HepG2 (cell line): ENCODE measurements around the gene SIGLEC6. TPM values are rescaled to one million over a fixed set of nuclear protein-coding genes. Genes with fewer than 3 reads are reported as not detected.

ENCODE experiments used
- ATAC-seq: fragments of 200-7000 bp; cut with Tn5 transposase; 3 replicates; pipeline ENCODE4 v1.9.1; 2020; ENCODE audit warnings: mild to moderate bottlenecking, moderate library complexity
- BruUV-seq: library from RNA; stranded (reverse); fragments of 400-500 nt; replicated peaks from 2 replicates; lab custom pipeline; 2021; lab: Mats Ljungman, UMichigan
- CTCF ChIA-PET: fragments of 300-600 bp; formaldehyde crosslinking; extraction: SDS; loops from one replicate; lab custom pipeline; 2021; ENCODE audit warnings: low total read pairs, inconsistent platforms, low intra/inter-chr PET ratio; lab: Yijun Ruan, JAX
- POLR2A ChIA-PET: fragments of 350-600 bp; sonication (Branson Sonifier 250); formaldehyde crosslinking; loops from one replicate; lab custom pipeline; 2020; ENCODE audit warnings: antibody characterized with exemption, inconsistent platforms; lab: Yijun Ruan, JAX
- DNase-seq: peaks from one replicate; pipeline ENCODE4 v3.0.0-alpha.2; 2015; ENCODE audit warnings: low spot score
- FAIRE-seq: peaks from 3 replicates; lab custom pipeline; 2011; peaks lifted over from hg19 to GRCh38; lab: Jason Lieb, UNC
- H2AFZ ChIP-seq: one replicate; pipeline ENCODE4 v1.6.1; 2011; ENCODE audit warnings: low read length, inconsistent platforms
- H3K27ac ChIP-seq: fragments of 300-600 bp; 3 replicates; pipeline ENCODE4 v1.8.0; 2011; ENCODE audit warnings: mixed run types, mild to moderate bottlenecking, mixed read lengths, low read length, inconsistent platforms; ENCODE audit not compliant: insufficient read depth; ENCODE audit errors: extremely low read length
- H3K27me3 ChIP-seq, 2 experiments: fragments of 200-600 bp in 1 of 2; 2 replicates in 1 of 2; 3 replicates in 1 of 2; pipeline versions ENCODE4 v1.6.0 to v1.8.0; 2011; ENCODE audit warnings: low read length in 2 of 2, mild to moderate bottlenecking in 2 of 2, moderate library complexity in 2 of 2, inconsistent platforms in 1 of 2; ENCODE audit not compliant: insufficient read depth in 2 of 2, control insufficient read depth in 1 of 2
- H3K36me3 ChIP-seq, 2 experiments: fragments of 200-600 bp in 1 of 2; replicated peaks in 1 of 2; 2 replicates in 1 of 2; 3 replicates in 1 of 2; pipeline versions ENCODE4 v1.5.1 to v1.8.0; 2011; ENCODE audit warnings: low read length in 2 of 2, inconsistent platforms in 1 of 2; ENCODE audit not compliant: insufficient read depth in 2 of 2, control insufficient read depth in 1 of 2
- H3K4me1 ChIP-seq: 2 replicates; pipeline ENCODE4 v1.5.1; 2012; ENCODE audit warnings: low read length, inconsistent platforms; ENCODE audit not compliant: insufficient read depth
- H3K4me2 ChIP-seq: 2 replicates; pipeline ENCODE4 v1.6.0; 2011; ENCODE audit warnings: low read depth, low read length, inconsistent platforms
- H3K4me3 ChIP-seq, 3 experiments: fragments of 200-600 bp in 1 of 3; sonication (generic), shearing (Covaris generic) in 1 of 3; replicated peaks in 1 of 3; 2 replicates each; pipeline ENCODE4 v1.5.1; 2011 to 2016; ENCODE audit warnings: low read length in 3 of 3, inconsistent platforms in 2 of 3, low read depth in 2 of 3, mild to moderate bottlenecking in 2 of 3, control low read depth in 1 of 3, mixed read lengths in 1 of 3; ENCODE audit not compliant: insufficient read depth in 1 of 3
- H3K79me2 ChIP-seq: one replicate; pipeline ENCODE4 v1.6.1; 2011; ENCODE audit warnings: low read length, inconsistent platforms; ENCODE audit not compliant: insufficient read depth
- H3K9ac ChIP-seq: 2 replicates; pipeline ENCODE4 v1.6.0; 2011; ENCODE audit warnings: mild to moderate bottlenecking, low read depth, low read length, inconsistent platforms; ENCODE audit not compliant: insufficient read depth
- H3K9me3 ChIP-seq: 2 replicates; pipeline ENCODE4 v1.5.1; 2012; ENCODE audit warnings: mild to moderate bottlenecking, low read length
- H4K20me1 ChIP-seq: 2 replicates; pipeline ENCODE4 v1.6.0; 2011; ENCODE audit warnings: inconsistent platforms, mild to moderate bottlenecking, low read length, moderate library complexity; ENCODE audit not compliant: insufficient read depth
- ATRX ChIP-seq: sonication (generic); formaldehyde crosslinking; IDR thresholded peaks from 2 replicates; pipeline ENCODE4 v1.4.0; 2020; ENCODE audit warnings: missing genetic modification reagents, borderline replicate concordance
- FOXK2 ChIP-seq: fragments of 450-650 bp; IDR thresholded peaks from 2 replicates; pipeline ENCODE4 v1.6.1; 2016
- GATA4 ChIP-seq: sonication (generic); IDR thresholded peaks from 2 replicates; pipeline ENCODE4 v1.6.1; 2016; ENCODE audit warnings: antibody characterized with exemption, low read depth, borderline replicate concordance
- GTF2F1 ChIP-seq: fragments of 150-350 bp; IDR thresholded peaks from 2 replicates; pipeline ENCODE4 v1.6.1; 2014; ENCODE audit warnings: low read length
- HINFP ChIP-seq: sonication (generic); formaldehyde crosslinking; IDR thresholded peaks from 2 replicates; pipeline ENCODE4 v1.4.0; 2020; ENCODE audit warnings: low read depth, mild to moderate bottlenecking, missing genetic modification reagents
- IRX3 ChIP-seq: sonication (generic); formaldehyde crosslinking; IDR thresholded peaks from 2 replicates; pipeline ENCODE4 v1.8.1; 2023; ENCODE audit warnings: mild to moderate bottlenecking, low read depth, missing genetic modification reagents, borderline replicate concordance
- NFIC ChIP-seq: IDR thresholded peaks from 2 replicates; pipeline ENCODE4 v1.6.1; 2012; ENCODE audit warnings: mild to moderate bottlenecking, low read length, inconsistent platforms
- RBFOX2 ChIP-seq: fragments of 200-400 bp; formaldehyde crosslinking; IDR thresholded peaks from 2 replicates; pipeline ENCODE4 v1.6.1; 2017; ENCODE audit warnings: low read depth, mild to moderate bottlenecking, low read length
- SNAPC4 ChIP-seq: sonication (generic); formaldehyde crosslinking; IDR thresholded peaks from 2 replicates; pipeline ENCODE4 v1.4.0; 2020; ENCODE audit warnings: mild to moderate bottlenecking, missing genetic modification reagents
- SP140L ChIP-seq: sonication (generic); formaldehyde crosslinking; IDR thresholded peaks from 2 replicates; pipeline ENCODE4 v1.4.0; 2020; ENCODE audit warnings: missing genetic modification reagents, borderline replicate concordance
- SRF ChIP-seq: IDR thresholded peaks from 2 replicates; pipeline ENCODE4 v1.6.1; 2011; ENCODE audit warnings: mild to moderate bottlenecking, low read depth, low read length, moderate library complexity
- ZKSCAN5 ChIP-seq: sonication (generic); formaldehyde crosslinking; IDR thresholded peaks from 2 replicates; pipeline ENCODE4 v1.5.1; 2020; ENCODE audit warnings: mild to moderate bottlenecking, missing genetic modification reagents
- ZNF564 ChIP-seq: sonication (generic); formaldehyde crosslinking; IDR thresholded peaks from 2 replicates; pipeline ENCODE4 v1.8.1; 2023; ENCODE audit warnings: mild to moderate bottlenecking, missing genetic modification reagents
- WGBS: methylation state at CpG from one replicate; pipeline ENCODE4 v1.1.6; 2017; ENCODE audit warnings: low lambda C conversion rate; 5-methylcytosine and 5-hydroxymethylcytosine counted together
- in situ Hi-C: cut with HindIII; loops from 2 replicates; pipeline ENCODE4 v1.10.0; 2017; ENCODE audit warnings: low pct_unique_long_range_greater_than_20kb; ENCODE audit not compliant: extremely low pct_ligation_motif_present
- intact Hi-C: fragments of 100-400 bp; cut with micrococcal nuclease; formaldehyde crosslinking; loops from one replicate; pipeline ENCODE4 v1.10.0; 2022; ENCODE audit not compliant: unreplicated experiment
- polyA plus RNA-seq, 8 experiments: library from polyadenylated mRNA; depleted of rRNA in 3 of 8; stranded (reverse) in 7 of 8; unstranded in 1 of 8; fragments of >200 nt; fragmentation: Illumina TruSeq in 4 of 8; extraction: Trizol in 4 of 8; gene quantifications; 2 replicates each; pipeline versions ENCODE4 v1.2.1 to v1.2.3, GENCODE V29; 2011 to 2016; ENCODE audit warnings: low read depth in 4 of 8, missing spikeins in 1 of 8, mixed read lengths in 1 of 8; ENCODE audit not compliant: insufficient read depth in 1 of 8
- total RNA-seq, 5 experiments: library from RNA; depleted of rRNA; stranded (reverse); fragments of >200 nt; fragmentation: Illumina TruSeq; extraction: Trizol; gene quantifications; 2 replicates each; pipeline ENCODE4 v1.2.3, GENCODE V29; 2016; ENCODE audit warnings: low read depth in 1 of 5

Gene SIGLEC6
- total and polyA plus RNA-seq, 2 of the 13 experiments (the other 11 are each of a cell fraction or from before 2014, with no cell fraction given), result not detected

GRCh38 chr19:51469629-51470028, 61.8 kb downstream of the SIGLEC6 start:
- peaks cover 14% of the 10 kb centered on the region for H3K4me1 ChIP-seq
- H3K4me2 ChIP-seq, result no peak overlapping the region
- H3K4me3 ChIP-seq, result no peak overlapping the region
- ChIA-PET POLR2A (no interaction called here), CTCF (no interaction called here)
- FAIRE-seq (no peak), ATAC-seq (no peak), DNase-seq (no peak)
- intact Hi-C loops, result loop anchor here (10.0 kb wide), 1 partner anchor 765 kb away; no protein-coding TSS in a partner anchor
- H3K27ac ChIP-seq, result no peak overlapping the region
- no peaks in the 10 kb centered on the region for H3K36me3 ChIP-seq
- H3K9me3 ChIP-seq, result no peaks in the 10 kb centered on the region
- H4K20me1 ChIP-seq, result no peaks in the 10 kb centered on the region
- H2AFZ ChIP-seq, result no peak overlapping the region
- TF ChIP-seq SP140L (CRISPR knock-in tag) (no peak), GATA4 (no peak), NFIC (no peak), ATRX (CRISPR knock-in tag) (no peak)
- no peaks in the 10 kb centered on the region for H3K27me3 ChIP-seq
- no TSS peak for BruUV-seq
- H3K9ac ChIP-seq, result no peak overlapping the region
- in situ Hi-C loops, result loop anchor here (10.0 kb wide), 1 partner anchor 185 kb away; no protein-coding TSS in a partner anchor
- no peaks in the 10 kb centered on the region for H3K79me2 ChIP-seq
- 0% methylated on average over 1 of the region's 1 CpG for WGBS

- Histone ChIP-seq H3K36me3 (no peaks in the 10 kb centered on the region), H3K27ac (no peak overlapping the region), H2AFZ (no peak overlapping the region), H3K4me2 (no peak overlapping the region), H3K79me2 (no peaks in the 10 kb centered on the region), H3K9me3 (no peaks in the 10 kb centered on the region), H4K20me1 (no peaks in the 10 kb centered on the region), H3K9ac (no peak overlapping the region), H3K4me1 (peaks cover 10% of the 10 kb centered on the region), H3K27me3 (no peaks in the 10 kb centered on the region), H3K4me3 (no peak overlapping the region)
- 0% methylated on average over 2 of the region's 4 CpGs for WGBS
- FAIRE-seq, result no peak
- DNase-seq, result no peak
- no TSS peak for BruUV-seq
- in situ Hi-C loops, result no loop called here
- CTCF ChIA-PET, result no interaction called here
- ATAC-seq, result no peak
- POLR2A ChIA-PET, result no interaction called here
- intact Hi-C loops, result no loop called here
- no peak for TF ChIP-seq SNAPC4 (CRISPR knock-in tag)
- TF ChIP-seq HINFP, result no peak
- no peak for TF ChIP-seq ZNF564
- TF ChIP-seq ZKSCAN5 (CRISPR knock-in tag), result no peak
- no peak for TF ChIP-seq IRX3 (CRISPR knock-in tag)
- no peak for TF ChIP-seq GTF2F1
- TF ChIP-seq SRF, result no peak
- no peak for TF ChIP-seq RBFOX2
- TF ChIP-seq FOXK2, result no peak
Measured at GRCh38 chr19:51469162-51469561, 62.3 kb downstream of the SIGLEC6 start.
